GM21576 (cell line): ENCODE data around the gene TAS1R3.
"Not testable (repeated sequence)": the region's sequence is repeated elsewhere in the genome, so short reads cannot be mapped to it uniquely, and the experiment has no call there.

ENCODE experiments used
- ATAC-seq: cut with Tn5 transposase; IDR thresholded peaks from one replicate; pipeline ENCODE4 v1.9.1; 2021; ENCODE audit warnings: mild to moderate bottlenecking, moderate library complexity; ENCODE audit not compliant: unreplicated experiment

Gene TAS1R3

GRCh38 chr1:1364266-1364665 is 33.2 kb downstream of the TAS1R3 start:
- no peak for ATAC-seq

GRCh38 chr1:1365875-1366698 is 35.0 kb downstream of the TAS1R3 start:
- ATAC-seq = no peak

DNA sequence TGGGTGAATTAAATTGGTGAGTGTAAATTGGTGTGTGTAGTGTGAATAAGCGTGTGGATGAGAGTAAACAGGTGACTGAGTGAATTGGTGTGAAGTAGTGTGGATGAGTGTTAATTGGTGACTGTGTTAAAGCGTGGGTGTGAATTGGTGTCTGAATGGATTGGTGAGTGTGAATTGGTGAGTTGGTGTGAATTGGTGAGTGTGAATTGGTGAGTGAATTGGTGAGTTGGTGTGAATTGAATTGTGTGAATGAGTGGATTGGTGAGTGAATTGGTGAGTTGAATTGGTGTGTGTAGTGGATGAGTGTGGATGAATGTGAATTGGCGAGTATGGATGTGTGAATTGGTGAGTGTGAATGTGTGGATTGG is 35.6 kb downstream of the TAS1R3 start:
- ATAC-seq = no peak

DNA sequence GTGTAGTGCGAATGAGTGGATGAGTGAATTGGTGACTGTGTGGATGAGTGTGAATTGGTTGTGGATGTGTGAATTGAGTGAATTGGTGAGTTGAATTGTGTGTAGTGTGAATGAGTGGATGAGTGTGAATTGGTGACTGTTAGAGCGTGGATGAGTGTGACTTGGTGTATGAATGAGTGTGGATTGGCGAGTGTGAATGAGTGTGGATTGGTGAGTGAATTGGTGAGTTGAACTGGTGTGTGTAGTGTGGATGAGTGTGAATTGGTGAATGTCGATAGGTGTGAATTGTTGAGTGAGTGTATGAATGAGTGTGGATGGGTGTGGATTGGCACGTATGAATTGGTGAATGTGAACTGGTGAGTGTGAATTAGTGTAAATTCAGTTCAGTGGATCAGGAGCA is 36.2 kb downstream of the TAS1R3 start:
- no peak for ATAC-seq

DNA sequence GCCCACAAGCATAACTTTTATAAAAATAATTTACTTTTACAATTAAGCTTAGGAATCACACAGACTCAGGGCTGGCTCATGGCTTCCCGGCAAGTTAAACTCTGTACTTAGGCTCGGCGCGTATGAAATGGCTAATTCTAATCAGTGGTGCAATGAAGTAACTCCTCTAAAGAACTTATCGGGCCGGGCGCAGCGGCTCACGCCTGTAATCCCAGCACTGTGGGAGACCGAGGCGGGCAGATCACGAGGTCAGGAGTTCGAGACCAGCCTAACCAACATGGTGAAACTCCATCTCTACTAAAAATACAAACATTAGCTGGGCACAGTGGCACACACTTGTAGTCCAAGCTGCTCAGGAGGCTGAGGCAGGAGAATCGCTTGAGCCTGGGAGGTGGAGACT is 39.0 kb downstream of the TAS1R3 start:
- not testable (repeated sequence) for ATAC-seq

DNA sequence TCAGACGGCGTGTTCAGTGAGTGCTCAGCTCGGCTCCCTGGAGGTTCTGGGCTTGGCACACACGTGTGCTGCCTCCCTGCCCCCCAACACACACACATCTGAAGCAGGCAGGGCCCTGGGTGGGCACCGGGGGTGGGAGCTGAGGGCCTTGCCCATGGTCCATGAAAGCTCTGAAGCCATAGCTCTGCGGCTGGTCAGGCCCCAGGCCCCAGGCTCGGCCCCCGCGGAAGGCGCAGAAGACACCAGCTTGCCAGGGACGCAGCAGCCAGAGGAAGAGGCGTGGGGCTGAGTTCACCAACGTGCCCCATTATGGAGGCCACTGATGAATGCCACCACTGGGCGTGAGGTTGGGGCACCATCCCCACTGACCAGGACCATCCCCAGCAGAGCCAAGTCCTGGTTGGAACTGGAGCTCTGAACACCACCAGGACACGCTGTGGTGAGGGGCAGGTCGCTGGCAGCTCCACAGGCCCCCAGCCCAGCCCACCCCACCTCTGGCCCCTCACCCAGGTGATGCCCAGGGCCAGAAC is 39.8 kb downstream of the TAS1R3 start:
- no peak for ATAC-seq

DNA sequence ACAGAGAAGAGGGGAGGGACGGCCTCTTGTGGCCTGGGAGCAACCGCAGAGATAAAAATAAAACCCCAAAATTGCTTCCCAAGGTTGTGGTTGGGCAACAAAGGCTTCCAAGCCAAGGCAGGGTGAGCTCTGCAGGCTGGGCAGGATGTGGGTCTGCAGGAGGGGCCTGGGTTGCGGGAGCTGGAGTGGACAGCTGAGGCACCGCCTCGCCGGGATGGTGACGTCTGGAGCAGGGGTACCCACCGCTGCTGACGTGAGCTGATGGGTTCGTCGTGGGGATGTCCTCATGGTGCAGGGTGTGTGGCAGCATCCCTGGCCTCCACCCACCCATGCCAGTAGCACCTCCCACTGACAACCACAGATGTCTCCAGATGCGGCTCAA is 40.3 kb downstream of the TAS1R3 start:
- ATAC-seq = no peak

GRCh38 chr1:1371746-1372711 is 40.9 kb downstream of the TAS1R3 start:
- ATAC-seq = no peak

GRCh38 chr1:1373051-1373814 is 42.2 kb downstream of the TAS1R3 start:
- no peak for ATAC-seq

DNA sequence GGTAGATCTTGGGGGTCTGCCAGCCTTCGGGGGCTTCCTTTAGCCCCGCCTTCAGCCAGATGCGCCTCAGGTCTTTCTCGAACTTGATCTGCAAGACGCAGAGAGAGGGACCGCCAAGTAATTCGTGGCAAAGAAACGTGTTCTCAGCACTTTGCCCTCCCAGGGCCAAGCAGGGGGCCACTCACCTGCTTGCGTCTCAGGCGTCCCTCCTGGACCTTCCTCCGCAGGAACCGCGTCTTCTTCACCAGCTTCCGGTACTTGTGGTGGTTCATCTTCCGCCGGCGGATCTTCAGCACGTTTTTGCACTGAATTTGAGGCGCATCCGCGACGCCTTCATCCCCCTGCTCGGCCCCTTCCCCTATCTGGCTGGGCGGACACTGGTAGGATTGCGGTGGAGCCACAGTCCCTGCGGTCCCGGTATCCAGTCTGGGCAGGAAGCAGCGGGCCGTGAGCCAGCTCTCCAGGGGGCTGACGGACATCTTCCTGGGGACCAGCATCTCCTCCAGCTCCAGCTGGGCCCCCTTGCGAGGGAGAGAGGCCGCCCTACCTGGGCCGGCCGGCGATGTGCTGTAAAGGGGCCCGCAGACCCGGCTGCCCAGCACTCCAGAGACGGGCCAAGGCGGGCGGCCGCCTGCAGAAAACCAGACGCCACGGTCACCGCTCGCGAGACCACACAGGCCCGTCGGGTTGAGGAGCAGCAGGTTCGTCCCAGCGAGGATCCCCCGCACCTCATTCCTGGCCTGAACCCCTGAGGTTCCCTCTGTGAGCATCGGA is 42.9 kb downstream of the TAS1R3 start:
- ATAC-seq = no peak

DNA sequence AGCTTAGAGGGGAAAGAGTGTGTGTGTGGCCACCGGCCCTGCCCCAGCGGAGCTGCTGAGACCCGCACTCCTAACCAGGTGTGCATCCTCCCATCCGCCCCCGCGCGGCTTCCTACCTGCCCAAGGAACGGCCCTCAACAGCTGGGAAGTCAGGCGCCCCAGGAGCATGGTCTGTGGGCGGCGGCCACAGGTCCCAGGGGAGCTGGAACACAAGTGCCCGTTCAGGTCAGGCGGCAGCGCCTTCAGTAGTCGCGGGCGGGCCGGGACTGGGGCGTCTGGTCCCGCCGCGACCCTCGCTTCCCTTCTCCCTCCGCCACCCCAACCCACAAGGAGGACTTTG is 43.5 kb downstream of the TAS1R3 start:
- no peak for ATAC-seq

GRCh38 chr1:1374929-1375662 is 44.0 kb downstream of the TAS1R3 start, which contains the start of gene AURKAIP1:
AURKAIP1 (minus strand) TSS chr1:1375207; CDS start chr1:1374756, 451 bp downstream.
- ATAC-seq = peak; percentile 84

- ATAC-seq = no peak
Observed at GRCh38 chr1:1376551-1377226, 45.6 kb downstream of the TAS1R3 start.

DNA sequence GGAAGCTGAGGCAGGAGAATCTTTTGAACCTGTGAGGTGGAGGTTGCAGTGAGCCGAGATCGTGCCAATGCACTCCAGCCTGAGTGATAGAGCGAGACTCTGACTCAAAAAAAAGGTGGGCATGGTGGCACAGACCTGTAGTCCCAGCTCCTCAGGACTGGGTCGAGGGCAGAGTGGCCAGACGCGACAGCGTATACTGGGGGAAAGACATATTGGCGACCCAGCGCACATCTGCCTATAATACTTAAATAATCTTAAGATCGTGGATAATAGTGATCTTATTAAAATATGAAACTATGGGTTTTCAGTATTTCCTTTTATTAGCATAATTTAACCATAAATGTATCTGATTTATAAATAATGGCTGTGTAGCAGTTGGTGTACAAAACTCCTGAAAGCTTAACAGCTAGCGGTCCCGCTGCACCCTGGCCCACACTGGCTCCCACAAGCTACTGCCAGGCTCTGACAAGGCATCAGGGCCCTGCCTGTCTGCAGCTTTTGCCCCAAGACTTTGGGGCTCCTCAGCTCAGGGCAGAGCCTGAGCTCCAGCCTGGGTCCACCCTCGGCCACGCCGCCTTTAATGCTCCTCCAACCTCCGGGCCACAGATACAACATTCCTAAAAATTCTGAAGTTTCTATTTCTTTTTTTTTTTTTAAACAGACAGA is 46.6 kb downstream of the TAS1R3 start:
- no peak for ATAC-seq

GRCh38 chr1:1380860-1381259 is 49.8 kb downstream of the TAS1R3 start:
- no peak for ATAC-seq

DNA sequence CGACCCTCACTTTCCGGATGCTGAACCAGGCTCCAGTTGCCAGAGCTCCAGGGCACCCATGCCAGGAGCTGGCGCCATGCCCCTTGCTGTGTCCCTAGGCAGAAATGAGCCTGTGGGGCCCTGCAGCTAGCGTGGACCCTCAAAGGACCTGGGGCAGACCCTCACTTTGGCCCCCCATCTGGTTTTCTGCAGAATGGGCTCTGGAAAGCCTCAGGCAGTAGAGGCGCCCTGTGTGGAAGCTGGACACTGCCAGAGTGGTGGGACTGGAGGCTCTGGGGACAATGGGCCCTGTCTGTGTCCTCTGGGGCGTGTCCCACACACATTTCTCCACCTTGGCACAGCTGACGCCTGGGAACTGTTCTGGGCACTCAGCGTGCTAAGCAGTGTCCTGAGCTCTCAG is 50.2 kb downstream of the TAS1R3 start:
- no peak for ATAC-seq
